Hematopoietic multipotent progenitor cell treated with erythropoietin and hydrocortisone succinate and interleukin-3 and kit ligand, for 8 days (in vitro differentiated cells): ENCODE measurements around the gene NTRK2.

Experiments
- DNase-seq: peaks from one replicate; pipeline ENCODE4 v3.0.0-alpha.2; 2015

NTRK2 gene

DNA sequence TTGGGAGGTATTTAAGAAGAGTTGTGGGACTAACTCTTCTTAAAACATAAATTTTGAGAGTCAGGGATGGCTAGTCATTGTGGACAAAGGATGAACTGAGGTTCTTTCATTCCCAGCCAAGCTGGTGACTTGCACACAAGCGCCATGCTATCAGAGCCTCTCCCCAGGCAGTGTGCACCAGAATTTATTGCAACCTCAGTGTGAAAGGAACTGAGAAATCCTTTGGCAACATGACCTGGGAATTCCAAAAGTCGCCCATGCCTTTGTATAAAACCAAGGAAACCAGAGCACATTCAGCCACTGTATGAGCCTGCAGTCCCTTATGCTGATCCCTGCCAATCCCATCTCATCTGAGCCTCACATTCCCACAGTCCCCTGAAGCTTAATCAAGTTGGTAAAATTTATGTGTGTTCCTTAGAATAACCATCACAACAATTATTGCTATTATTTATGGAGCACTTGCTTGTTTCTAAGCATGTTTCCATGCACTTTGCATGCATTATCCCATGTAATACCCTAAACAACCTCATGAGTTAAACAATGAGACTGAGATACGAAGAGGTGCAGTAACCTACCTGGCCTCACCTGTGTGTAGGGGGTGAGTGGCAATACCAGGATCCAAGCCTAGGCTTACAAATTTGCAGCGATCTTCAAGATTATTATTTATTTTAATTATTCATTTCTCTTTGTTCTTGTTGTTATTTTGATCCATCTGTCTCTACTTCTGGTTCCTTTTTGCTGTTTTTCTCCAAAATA, 116.4 kb downstream of the NTRK2 start:
- no peak for DNase-seq

DNA sequence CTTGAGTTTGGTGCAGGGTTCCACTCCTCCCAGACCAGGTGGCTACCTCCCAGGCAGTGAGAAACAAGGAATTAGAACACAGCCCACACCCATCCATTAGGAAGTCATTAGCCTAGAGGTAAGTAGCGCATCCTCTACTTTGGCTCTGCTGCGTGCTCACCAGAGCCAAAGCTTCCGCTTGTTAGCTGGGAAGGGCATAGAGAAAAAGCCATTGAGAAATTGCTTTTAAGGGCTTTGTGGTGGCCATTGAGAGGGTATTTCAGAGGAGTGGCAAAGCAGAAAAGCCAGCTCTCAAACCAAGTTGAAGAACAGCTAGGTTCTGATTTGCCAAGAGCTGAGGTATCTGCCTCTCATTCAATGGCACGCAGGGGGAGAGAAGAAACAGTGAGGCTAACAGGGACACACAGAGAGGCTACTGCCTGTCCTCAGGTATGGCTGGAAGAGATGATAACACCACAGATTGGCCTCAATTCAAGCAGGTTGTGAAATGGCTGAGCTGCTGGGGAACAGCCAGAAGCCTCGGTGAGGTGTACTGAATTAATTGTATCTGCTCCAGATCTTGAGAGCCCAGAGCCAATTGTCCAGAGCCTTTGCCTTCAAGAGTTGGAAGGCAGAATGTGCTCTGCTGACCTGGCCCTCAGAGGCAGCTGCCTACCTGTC, 119.4 kb downstream of the NTRK2 start:
- DNase-seq, result no peak

DNA sequence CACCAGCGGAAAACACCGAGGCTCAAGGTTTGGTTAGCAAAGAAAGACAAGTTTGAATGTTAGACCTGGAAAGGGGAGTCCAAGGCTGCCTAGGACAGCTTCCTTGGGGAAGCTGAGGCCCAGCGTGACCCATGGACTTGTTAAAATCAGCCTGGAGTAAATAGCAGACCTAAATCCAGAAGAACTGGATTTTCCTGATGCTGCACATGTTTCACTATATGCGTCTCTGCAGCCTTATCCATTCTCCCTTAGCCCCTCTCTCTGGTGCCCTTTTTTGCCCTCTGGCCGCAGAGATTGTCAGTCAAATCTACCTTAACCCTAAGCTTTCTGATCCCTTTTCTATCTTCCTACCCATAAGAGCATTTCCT, 119.9 kb downstream of the NTRK2 start:
- DNase-seq, result no peak

DNA sequence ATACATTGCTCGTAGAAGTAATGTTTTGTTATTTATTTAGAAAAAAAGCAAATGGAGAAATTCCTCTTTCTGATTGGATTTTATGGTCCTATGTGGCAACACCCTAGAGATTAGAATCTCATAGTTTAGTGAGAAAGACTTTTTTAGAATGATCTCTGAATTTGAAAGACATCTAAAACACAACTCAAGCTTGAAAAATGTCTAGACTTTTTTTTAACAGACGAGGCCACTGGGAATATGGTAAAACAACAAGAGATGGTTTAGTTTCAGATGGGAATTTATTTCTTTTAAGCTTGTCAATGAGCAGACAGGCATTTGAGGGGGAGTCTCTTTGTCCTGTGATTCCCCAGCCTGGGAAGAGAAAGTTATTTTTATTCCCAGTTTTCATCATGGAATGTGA, 122.1 kb downstream of the NTRK2 start:
- DNase-seq, result no peak

DNA sequence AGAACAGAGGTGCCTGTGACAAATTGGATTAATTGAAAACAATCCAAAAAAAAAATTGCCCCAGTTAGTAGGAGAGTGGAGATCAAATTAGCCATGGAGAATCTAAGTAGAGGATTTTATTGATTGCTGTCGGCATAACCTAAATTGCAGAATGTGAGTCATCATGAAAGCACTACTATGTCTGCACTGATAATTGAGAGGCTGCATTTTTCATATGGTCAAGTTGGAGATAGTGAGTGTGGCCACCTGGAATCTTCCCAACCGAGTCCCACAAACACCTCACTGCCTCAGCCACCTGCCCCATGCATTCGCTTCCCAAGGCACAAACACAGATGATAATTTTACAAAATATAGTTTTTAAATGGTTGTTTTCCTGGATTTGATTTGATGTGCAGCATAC, 123.7 kb downstream of the NTRK2 start:
- no peak for DNase-seq

DNA sequence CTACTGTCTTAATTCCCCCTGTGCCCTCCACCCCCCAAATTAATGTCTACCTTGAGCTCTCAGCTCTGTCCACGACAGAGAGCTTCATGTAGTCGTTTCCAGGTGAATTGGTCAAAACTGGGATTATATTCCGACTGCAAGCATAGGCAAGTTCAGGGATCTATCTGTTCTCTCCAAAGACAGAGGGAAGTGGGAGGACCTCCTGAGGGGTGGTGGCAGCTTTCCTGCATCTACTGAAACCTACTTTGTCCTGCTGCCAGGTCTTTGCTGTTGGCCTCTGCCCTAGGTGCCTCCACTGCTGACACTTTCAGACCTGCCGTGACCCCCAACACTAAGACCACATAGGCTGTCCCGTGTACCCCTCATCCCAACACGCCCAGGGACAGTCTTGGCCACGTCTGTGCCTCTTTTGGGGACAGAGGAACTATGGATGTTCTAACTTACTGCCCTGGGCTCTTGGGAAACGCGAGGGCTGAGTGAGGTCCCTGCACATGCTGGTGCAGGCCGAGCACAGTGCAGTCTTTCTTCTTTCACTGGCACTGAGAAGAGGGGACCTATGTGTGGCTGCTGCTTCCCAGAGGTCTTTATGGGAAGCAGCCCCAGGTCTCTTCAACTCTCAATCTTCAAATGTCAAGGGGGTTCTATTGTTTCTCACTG, 125.6 kb downstream of the NTRK2 start:
- no peak for DNase-seq

DNA sequence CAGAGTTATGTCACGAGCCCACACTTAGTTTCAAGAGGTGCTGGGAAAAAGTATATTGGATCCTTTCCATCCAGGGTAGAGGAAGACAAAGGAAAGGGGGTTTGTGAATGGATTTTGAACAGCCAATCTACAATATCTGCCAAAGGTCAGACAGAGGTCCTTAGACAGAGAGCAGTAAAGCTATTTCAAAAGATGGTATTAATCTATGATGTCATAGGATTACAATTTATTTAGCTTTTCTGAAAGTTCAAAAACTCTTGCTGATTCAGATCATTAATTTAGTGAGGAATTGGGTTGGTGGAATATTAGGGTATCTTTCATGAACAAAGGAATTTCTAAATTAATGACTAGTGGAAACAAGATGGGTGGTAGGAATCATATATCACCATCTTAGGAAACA, 126.9 kb downstream of the NTRK2 start:
- no peak for DNase-seq

DNA sequence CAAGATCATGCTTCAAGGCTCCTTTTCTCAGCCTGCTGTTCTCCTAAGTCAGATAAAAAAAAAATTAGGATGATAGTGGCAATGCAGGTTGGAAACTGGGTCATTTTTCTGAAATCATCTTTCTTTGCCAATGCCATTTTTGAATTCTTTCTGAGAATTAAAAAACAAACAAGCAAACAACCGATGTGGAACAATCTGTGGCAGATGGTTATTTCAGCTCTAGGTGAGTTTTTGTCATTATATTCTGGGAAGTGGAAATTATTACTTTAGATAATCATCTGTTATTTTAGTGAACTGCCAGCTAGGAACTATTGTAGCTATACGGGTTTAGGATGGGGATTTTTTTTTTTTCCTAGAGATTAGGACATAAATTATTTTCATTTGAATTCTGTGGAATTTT, 129.7 kb downstream of the NTRK2 start:
- no peak for DNase-seq

DNA sequence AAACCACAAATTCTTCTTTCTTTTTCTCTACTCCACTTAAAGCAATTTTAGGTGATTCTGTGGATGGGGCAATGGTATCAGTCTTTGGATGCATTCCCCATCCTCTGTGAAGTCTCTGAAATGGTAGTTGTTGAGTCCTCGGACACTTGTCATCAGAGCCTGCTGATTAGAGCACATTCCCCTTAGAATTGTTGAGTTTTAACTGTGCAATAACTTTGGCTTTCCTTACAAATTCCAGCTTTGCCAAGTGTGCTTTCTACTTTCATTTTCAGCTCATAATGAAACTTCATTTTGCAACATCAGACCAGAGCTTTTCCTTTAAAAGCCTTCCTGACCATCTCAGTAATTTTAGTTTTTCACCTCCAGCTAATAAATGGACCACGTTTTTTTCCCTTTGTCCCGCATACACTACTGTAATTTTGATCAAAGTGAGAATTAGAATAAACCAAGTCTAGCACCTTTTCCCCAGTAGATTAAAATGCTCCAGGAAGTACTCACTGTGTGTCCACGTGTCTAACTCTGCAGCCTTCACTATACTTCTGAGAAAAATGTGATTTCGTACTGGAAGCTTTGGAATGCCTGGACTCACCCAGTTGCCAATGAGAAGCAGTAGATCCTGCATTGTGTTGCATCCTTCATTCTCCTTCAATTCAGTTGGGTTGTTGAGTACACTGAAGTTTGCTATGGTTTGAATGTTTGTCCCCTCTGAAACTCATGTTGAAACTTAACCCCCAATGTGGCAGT, 135.6 kb downstream of the NTRK2 start:
- DNase-seq, result no peak

DNA sequence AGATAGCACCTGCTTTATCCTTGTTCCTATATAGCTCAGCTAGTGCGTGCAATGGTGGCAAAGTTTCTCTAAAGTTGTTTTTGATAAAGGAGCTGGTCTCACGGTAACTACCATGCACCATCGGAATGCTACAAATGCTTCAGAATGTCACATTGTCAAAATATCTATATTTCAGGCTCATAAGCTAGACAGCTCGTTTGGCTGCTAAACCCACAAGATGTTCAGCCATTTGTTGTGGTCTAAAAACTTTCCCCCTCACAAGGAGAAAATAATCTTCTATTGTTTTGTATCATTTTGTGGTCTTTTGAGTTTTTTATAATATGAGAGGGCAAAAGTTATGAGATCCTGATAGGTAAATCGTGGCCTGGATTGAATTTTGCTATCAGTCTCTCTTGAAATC, 137.9 kb downstream of the NTRK2 start:
- no peak for DNase-seq

DNA sequence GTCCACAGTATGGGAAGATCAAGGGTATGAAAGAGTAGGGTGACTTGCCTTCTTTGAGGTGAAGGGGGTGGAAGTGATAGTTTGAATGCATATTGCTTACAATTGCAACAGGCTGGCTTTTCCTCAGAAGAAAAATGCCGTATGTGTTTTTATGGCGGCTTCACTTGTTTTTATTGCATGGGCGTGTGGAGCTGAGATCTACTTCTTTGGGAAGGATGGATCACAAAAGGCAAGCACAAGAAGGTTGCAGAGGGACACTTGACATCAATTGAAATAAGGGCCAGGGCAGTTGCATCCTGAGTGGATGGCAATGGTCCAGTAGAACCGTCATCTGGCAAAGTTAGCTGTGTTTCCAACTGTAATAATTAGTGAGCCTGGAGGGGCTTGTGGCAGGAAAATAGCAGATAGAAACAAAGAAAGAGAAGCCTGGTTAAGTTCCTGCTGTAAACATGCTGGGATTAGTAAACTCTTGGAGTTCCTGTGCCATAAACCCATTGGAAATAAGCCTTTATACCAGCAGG, 138.4 kb downstream of the NTRK2 start:
- no peak for DNase-seq

DNA sequence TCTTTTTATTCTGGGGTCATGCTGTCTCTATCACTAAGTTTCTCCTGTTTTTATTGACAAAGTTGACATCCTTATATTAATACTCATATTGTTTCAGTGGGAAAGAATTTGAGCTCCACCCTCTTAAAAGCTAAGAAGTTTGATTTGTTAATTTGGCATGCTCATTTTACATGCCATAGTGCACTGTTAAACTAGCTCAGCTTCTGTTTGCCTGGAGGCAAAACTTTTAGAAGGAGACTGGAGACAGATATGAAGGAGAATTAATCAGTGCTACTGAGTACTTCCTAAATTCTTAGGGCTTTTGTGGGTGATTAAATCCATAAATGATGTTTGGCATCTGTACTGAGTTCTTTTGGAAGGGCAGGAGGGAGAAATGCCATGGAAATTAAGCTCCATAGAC, 138.9 kb downstream of the NTRK2 start:
- no peak for DNase-seq

DNA sequence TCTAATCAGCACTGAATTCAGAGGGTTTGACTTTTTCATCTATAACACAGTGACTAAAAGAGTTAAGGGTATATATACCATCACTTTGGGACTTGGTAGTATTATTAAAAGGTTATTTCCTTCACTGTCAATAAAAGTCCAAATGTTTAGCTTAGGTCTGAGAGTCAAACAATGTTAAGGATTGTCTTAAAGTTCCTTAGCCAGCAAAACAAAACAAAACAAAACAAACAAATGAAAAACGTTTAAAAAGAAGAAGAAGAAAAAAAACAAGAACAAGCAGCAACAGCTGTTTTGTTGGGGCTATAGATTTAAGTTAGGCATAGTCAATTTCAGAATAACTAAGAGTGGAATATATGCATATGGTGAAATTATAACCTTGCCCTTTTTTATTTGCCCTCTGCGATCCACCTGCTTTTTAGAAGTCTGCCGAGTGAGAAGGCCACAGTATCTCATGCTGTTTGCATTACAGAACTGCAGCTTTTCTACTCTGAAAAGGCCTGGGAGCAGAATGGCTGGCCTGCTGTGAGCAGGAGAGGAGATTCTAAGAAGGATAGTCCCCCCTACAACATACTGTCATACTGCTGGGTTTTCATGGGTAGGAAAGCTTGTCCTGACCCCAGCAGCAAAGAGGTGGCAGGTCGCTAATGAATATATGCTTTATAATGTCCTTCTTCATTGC, 141.7 kb downstream of the NTRK2 start:
- DNase-seq, result no peak

DNA sequence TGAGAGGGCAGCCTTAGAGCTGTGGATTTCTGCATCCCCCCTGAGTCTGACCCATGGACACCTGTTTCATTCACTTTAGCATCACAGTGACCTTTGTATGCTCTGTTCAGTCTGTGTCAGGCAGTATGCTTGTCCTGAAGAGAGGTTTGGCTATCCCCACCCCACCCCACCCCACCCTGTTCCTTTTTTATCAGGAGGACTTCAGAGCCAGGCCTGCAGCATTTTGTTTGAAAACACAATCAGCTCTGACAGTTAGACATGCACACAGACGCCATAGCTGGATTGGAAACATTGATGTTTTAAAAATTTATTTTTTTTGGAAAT, 142.2 kb downstream of the NTRK2 start:
- DNase-seq, result peak; percentile 13

DNA sequence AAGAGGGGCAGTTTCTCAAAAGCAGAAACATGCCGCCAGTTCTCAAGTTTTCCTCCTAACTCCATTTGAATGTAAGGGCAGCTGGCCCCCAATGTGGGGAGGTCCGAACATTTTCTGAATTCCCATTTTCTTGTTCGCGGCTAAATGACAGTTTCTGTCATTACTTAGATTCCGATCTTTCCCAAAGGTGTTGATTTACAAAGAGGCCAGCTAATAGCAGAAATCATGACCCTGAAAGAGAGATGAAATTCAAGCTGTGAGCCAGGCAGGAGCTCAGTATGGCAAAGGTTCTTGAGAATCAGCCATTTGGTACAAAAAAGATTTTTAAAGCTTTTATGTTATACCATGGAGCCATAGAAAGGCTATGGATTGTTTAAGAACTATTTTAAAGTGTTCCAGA, 142.8 kb downstream of the NTRK2 start:
- DNase-seq, result no peak

DNA sequence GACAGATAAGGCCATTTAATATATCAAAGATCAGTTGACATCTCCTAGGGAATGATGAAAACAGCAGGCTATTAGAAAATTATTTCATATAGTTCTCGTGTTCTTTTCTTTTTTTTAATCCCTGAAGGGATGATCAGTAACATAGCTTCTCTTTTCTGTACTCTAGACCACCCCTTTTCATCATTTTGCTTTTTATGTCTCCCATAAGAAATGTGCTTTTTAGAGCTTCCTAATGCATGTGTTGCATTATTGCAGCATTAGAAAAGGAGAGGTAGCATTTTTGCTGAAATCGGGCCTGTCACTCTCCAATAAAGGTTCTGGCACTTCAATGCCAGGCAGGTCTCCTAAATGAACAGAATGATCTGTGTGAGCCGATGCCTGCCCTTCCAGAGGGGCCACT, 143.3 kb downstream of the NTRK2 start:
- no peak for DNase-seq

DNA sequence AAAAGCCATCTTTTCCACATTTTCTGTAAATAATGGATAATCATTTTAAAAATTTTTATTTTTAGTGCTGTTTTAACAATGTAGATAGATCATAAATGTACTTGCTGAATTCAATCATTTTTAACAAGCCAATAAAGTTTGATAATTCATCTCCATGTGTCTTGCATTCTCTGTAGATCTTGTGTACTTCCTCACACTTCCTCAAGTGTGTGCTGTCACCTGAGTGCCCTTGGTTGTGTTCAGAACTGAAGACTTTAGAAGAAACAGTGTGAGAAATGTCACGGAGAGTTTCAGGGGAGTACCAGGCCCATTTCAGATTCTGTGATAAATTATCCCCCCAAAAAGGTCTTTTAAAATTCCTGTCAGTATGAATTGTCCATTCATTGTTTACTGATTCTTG, 146.0 kb downstream of the NTRK2 start:
- DNase-seq, result no peak

DNA sequence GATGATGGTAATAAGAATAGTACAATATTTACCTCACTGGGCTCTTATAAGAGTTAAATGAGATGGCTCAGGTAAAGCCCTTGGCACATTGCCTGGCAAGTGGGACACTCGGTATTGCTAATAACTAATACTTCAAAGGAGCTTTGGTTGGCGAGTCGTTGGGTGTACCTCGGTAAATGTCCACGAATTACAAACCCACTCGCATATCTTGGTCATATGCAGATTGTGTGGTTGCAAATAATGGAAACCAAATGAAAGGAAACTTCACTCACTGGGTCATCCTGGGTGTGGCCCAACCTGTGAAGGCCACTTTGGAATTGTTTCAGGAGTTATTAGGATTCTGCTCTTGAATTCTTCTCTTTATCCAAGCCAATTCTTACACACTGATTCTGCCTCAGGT, 147.5 kb downstream of the NTRK2 start:
- no peak for DNase-seq

DNA sequence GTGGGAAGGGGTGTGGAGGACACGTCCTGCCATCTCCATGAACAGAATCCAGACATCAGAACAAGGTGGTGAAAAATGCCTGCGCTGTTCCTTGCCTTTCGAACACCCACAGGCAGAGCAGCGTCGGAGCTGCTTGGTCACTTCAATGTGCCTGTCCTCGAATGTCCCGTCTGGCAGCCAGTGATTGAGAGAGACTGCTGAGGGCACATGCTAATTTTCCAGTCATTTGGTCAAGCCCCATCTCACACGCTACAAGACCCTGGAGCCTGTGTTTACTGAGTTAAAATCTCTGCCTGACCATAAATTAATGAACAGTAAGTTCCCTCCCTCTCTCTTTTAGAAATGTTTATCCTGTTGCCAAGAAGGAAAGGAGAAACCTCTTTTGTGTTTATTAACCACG, 149.3 kb downstream of the NTRK2 start:
- DNase-seq, result no peak

DNA sequence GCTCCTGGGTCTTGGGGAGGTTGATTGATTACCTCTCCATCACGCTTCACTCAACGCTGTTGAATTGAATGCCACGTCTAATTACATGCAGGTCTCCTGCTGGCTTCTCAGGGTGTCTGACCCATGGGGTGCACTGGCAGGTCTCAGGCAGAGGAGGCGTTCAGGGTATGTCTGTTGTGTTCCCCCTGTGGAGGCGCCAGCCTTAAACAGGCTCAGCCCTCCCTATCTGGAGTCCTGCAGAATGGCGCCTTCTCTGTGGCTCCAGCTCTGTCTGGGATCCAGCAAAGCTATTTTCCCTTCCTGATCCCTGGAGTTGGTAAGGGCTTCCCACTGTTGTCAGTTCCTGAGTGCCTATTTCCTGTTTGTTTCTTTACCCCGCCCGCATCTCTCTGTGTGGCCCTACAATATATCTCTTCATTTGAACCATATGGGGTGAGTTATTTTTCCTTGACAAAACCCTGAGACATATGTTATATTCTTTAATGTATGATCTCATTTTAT, 150.0 kb downstream of the NTRK2 start:
- DNase-seq, result no peak

DNA sequence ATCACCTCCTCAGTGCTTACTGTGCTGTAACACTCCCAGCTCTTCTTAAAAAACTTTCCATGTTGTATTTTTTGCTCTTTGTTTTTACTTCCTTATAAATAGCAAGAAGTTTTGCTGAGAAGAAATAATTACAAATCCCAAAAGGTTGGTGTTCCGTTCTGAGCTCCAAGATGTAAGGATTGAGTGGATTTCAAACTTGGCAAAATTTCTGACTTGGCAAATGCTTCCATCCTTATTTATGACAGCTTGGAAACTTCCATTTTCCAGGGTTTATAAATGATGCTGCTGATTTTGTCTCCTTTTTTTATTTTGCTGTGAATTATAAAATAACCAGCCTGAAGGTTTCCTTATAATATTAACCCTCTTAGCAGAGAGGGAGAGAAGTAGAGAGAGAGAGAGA, 151.9 kb downstream of the NTRK2 start:
- DNase-seq, result no peak

DNA sequence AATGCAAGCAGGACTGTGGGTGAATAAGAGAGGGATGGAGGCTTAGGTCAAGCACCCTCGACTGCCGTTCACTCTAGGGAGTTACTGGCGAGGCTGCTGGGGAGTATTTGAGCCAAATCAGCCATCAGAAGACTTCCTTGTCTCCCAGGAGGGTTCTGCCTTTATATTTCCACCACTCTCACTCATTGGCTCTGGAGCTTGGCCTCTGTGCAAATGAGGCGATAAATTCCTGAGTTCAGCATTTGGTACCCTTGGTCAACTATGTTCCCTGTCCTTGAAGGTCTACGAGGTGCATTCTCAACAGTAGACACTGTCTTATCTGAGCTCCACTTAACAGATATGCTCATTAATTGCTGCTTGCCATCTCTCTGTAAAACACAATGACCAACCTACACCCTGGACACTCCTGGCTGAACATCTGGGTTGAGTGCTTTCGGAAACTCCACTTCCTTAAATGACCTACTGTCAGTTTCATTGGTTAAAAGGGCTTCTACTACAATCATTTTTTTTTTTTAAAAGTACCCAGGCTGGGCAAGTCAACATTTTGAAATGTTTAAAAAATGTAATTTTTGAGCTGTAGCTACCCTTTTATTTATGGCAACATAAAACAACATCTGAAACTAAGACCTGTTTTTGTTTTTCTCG, 153.2 kb downstream of the NTRK2 start:
- no peak for DNase-seq
